Lower lobe of right lung (tissue), 2 donors: Measurements from ENCODE around the gene GTF2IRD2. TPM values are rescaled to one million over a fixed set of nuclear protein-coding genes. Genes with fewer than 3 reads are reported as not detected.
"Not testable (repeated sequence)": the region's sequence is repeated elsewhere in the genome, so short reads cannot be mapped to it uniquely, and the experiment has no call there.

Source experiments
- ATAC-seq, 2 donors: fragments of 200-7000 bp; cut with Tn5 transposase; one replicate each; pipeline ENCODE4 v1.9.1; 2020 to 2022; ENCODE audit warnings: mild to moderate bottlenecking in 2 of 2, moderate library complexity in 2 of 2
- DNase-seq: peaks from one replicate; pipeline ENCODE4 v3.0.0-alpha.2; 2020
- H3K27ac ChIP-seq: fragments of 200-600 bp; one replicate; pipeline ENCODE4 v1.8.0; 2022
- H3K27me3 ChIP-seq: fragments of 200-600 bp; one replicate; pipeline ENCODE4 v1.8.0; 2022; ENCODE audit warnings: low read depth
- H3K36me3 ChIP-seq: fragments of 200-600 bp; one replicate; pipeline ENCODE4 v1.8.0; 2022; ENCODE audit warnings: mild to moderate bottlenecking
- H3K4me1 ChIP-seq: fragments of 200-600 bp; one replicate; pipeline ENCODE4 v1.8.0; 2022
- H3K4me3 ChIP-seq: fragments of 200-600 bp; one replicate; pipeline ENCODE4 v1.8.0; 2022; ENCODE audit warnings: mild to moderate bottlenecking
- H3K9me3 ChIP-seq: fragments of 200-600 bp; one replicate; pipeline ENCODE4 v1.8.0; 2022
- intact Hi-C: fragments of 100-400 bp; cut with DNase I; formaldehyde crosslinking; loops from one replicate; pipeline ENCODE4 v1.11.0; 2022
- total RNA-seq: library from RNA; stranded (reverse); fragmentation: NEBNext Ultra II Directional; extraction: Animal tissue kit (Norgen Biotek cat#: 25700); gene quantifications from one replicate; pipeline ENCODE4 v1.2.1, GENCODE V29; 2021
- donor health status: DM: no; HTN: yes; CAD: no; lungs with severe emphysema.

GTF2IRD2 gene
- total RNA-seq, 1 donor from 2014 or later = 19.0 TPM

DNA sequence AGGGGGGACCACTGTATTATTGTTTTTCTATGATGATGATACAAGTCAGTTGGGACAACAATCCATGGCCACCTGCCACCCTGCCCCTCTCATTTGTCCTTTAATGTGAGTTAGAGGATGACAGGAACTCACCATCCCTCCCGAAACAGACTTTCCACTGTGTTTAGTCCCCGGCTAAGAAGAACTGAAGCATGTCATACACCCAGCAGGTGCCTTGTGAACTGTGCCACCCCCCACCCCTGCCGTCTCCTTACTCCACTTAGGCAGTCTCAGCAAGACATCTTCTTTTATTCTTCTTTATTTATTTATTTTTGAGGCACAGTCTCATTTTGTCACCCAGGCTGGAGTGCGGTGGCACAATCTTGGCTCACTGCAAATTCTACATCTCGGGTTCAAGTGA lies 30.1 kb downstream of the GTF2IRD2 start:
- H3K4me1 ChIP-seq, ATAC-seq, DNase-seq, H3K4me3 ChIP-seq, H3K27ac ChIP-seq, intact Hi-C loops, H3K9me3 ChIP-seq, H3K27me3 ChIP-seq, H3K36me3 ChIP-seq: not testable (repeated sequence)

DNA sequence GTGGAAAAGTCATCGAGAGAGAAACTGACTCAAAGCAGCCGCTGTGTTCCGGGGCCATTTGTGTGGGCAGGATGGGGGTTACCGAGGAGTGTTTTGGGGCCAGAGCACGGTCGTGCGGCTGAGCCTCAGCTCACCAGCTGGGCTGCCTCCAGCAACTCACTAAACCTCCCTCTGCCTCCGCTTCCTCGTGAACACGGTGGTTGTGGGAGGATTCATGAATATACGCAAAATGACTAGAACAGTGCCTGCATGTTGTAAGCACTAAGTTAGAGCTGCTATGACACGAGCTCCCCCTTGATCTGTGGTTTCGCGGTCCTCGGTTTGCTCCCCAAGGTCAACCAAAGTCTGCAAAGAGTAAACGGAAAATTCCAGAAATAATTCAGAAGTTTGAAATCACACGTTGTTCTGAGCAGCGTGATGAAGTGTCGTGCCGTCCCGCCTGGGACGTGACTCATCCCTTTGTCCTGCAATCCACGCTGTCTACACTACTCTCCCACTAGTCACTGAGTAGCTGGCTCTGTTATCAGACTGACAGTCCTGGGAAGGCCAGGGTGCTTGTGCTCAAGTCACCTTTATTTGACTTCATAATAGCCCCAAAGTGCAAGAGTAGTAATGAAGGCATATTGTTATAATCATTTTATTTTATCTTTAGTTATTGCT lies 31.1 kb downstream of the GTF2IRD2 start:
- DNase-seq, H3K4me3 ChIP-seq, H3K27ac ChIP-seq, H3K27me3 ChIP-seq, H3K4me1 ChIP-seq, H3K36me3 ChIP-seq, intact Hi-C loops, H3K9me3 ChIP-seq: not testable (repeated sequence)
- peak; percentile 36 to 78 for ATAC-seq

DNA sequence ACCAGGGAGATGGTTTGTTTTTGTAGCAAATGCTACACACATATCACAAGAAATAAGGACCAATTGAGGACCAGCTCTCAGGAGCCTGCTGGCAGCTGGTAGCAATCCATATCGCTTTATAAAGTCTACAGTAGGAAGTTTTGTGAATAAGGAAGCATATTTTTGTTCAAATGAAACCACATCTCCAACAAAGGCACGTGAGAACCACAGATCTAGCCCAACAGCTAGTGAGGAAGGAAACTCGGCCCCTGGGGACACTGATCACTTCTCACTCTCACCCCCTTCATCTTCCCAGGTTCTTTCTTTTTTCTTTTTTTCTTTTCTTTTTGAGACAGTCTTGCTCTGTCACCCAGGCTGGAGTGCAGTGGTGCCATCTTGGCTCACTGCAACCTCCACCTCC lies 35.5 kb downstream of the GTF2IRD2 start:
- H3K9me3 ChIP-seq, intact Hi-C loops, DNase-seq, H3K27me3 ChIP-seq, ATAC-seq, H3K4me1 ChIP-seq, H3K27ac ChIP-seq, H3K36me3 ChIP-seq, H3K4me3 ChIP-seq: not testable (repeated sequence)

DNA sequence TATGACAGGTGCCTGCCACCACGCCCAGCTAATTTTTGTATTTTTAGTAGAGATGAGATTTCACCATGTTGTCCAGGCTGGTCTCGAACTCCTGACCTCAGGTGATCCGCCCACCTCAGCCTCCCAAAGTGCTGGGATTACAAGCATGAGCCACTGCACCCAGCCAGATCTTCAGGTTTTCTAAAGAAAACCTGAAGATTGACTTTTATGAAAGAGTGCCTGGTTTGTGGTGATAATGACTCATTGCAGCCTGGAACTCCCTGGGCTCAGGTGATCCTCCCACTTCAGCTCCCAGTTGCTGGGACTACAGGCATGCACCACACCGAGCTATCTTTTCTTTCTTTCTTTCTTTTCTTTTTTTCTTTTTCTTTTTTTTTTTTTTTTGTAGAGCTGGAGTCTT lies 52.8 kb downstream of the GTF2IRD2 start:
- H3K4me3 ChIP-seq, intact Hi-C loops, H3K9me3 ChIP-seq, H3K27ac ChIP-seq, ATAC-seq, H3K36me3 ChIP-seq, H3K27me3 ChIP-seq, DNase-seq, H3K4me1 ChIP-seq: not testable (repeated sequence)

DNA sequence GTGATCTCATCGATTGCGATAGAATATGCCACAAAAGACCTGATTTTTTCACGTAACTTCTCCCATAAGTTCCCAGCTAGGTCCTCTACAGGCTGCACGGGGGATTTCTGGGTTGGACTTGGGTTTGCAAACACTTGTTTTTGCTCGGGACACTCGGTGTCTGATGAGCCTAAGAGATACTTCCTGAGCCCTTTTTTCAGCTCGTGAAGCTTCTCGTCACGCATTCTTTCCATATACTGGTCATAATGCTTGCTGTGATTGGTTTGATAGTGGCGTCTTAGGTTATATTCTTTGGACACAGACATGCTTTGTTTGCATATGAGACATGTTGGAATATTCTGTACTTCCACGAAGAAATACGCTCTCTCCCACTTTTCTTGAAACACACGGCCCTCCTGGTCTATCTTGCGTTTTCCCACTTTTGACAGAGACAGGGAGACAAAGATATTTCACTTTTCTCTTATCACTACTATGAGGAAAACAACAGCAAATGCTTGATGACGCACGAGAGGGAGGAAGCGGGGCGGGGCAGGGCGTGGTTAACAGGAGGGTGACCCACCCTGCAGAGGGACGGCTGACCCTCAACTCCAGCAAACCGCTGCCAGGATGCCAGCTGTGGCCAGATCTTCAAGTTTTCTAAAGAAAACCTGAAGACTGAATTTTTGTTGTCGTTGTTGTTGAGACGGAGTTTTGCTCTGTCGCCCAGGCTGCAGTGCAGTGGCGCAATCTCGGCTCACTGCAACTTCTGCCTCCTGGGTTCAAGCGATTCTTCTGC lies 53.4 kb downstream of the GTF2IRD2 start:
- intact Hi-C loops, DNase-seq: not testable (repeated sequence)

DNA sequence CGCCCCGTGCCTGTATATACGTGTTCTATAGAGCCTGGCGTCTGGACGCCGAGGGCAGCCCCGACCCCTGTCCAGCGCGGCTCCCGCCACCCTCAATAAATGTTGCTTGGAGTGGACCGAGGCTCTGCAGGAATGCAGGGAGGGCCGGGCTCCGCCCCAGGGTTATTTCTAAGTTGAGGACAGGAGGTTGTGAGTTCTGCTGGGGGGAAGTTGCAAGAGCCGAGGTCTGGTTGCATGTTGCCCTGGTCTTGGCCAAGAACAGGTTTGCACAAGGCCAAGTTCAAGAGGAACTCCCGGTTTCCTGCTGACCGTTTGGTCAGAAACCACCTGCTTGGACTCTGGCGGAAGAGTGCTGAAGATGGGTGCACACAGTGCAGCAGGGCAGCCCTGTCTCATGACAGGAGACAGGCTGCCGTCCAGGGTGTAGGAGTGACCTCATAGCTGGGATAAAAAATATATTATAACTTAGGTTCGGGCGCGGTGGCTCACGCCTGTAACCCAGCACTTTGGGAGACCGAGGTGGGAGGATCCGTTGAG lies 62.1 kb downstream of the GTF2IRD2 start:
- H3K9me3 ChIP-seq, H3K4me1 ChIP-seq, H3K4me3 ChIP-seq, H3K27me3 ChIP-seq, intact Hi-C loops, H3K27ac ChIP-seq, H3K36me3 ChIP-seq, DNase-seq: not testable (repeated sequence)
- peak; percentile 57 to 68 for ATAC-seq

More for the DNA sequence above, 53.4 kb downstream of the GTF2IRD2 start:
- H3K4me3 ChIP-seq, ATAC-seq, H3K27ac ChIP-seq, H3K9me3 ChIP-seq, H3K36me3 ChIP-seq, H3K27me3 ChIP-seq, H3K4me1 ChIP-seq: not testable (repeated sequence)

DNA sequence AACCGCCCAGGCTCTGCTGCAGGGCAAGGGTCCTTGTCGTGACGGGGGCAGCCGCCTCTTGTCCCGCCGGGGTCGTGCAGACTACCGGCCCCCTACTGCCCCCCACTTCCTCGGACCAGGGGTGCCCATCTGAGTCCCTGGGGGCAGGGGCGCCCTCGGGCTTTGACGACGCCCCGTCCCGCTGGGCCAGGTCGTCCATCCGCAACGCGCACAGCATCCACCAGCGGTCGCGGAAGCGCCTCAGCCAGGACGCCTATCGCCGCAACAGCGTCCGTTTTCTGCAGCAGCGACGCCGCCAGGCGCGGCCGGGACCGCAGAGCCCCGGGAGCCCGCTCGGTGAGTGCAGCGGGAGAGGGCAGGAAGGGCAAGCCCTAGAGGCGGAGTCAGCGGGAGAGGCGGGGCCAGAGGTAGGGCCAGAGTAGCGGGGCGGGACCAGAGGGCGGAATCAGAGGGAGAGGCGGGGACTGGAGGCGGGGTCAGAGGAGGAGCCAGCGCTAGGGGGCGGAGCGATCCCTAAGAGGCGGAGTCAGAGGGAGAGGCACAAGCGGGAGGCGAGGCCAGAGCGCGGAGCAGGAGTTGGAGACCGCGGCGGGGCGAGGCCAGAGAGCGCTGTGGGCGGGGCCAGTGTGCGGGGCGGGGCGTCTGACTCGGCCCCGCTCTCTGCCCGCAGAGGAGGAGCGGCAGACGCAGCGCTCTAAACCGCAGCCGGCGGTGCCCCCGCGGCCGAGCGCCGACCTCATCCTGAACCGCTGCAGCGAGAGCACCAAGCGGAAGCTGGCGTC lies 62.8 kb downstream of the GTF2IRD2 start:
- H3K36me3 ChIP-seq, H3K27me3 ChIP-seq, H3K9me3 ChIP-seq, H3K4me1 ChIP-seq, intact Hi-C loops, H3K27ac ChIP-seq: not testable (repeated sequence)
- ATAC-seq (peak; percentile 96 to 98), DNase-seq (peak; percentile 96)
- peak overlapping the region; percentile 31 for H3K4me3 ChIP-seq

DNA sequence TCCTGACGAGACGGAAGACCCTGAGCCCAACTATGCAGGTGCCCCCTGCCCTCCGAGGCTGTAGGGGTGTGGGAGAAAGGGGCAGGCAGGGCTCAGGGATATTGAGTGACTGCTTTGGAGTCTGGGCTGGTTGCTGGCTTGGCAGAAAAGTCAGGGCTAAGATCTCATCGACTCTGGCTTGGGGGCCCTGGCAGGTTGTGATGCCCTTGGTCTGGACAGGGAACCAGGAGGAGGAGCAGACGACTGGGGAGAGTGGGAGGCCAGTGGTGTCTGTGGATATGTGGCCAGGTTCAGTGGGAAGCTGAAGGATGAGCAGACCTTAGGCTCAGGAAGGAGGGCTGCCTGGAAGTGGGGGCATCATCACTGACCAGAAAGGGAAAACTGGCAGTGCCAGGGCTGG lies 67.8 kb downstream of the GTF2IRD2 start:
- intact Hi-C loops, H3K36me3 ChIP-seq, DNase-seq, ATAC-seq, H3K27me3 ChIP-seq, H3K4me3 ChIP-seq, H3K4me1 ChIP-seq, H3K27ac ChIP-seq, H3K9me3 ChIP-seq: not testable (repeated sequence)

DNA sequence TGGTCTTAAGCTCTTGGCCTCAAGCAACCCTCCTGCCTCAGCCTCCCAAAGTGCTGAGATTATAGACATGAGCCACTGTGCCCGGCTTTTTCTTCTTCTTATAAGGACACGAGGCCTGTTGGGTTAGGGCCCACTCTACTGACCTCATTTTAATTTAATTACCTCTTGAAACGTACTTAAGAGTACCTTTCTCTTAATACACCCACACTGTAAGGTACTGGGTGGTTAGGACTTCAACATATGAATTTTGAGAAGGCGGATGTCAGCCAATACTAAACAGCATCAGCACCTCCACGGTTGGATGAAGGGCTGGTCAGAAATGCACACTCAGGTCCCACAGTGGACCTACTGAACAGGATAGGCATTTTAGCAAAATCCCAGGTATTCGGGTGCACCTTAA lies 69.7 kb downstream of the GTF2IRD2 start:
- intact Hi-C loops, H3K4me1 ChIP-seq, H3K27me3 ChIP-seq, H3K9me3 ChIP-seq, H3K4me3 ChIP-seq, H3K36me3 ChIP-seq, DNase-seq, H3K27ac ChIP-seq: not testable (repeated sequence)
- ATAC-seq = peak; percentile 57 to 65

DNA sequence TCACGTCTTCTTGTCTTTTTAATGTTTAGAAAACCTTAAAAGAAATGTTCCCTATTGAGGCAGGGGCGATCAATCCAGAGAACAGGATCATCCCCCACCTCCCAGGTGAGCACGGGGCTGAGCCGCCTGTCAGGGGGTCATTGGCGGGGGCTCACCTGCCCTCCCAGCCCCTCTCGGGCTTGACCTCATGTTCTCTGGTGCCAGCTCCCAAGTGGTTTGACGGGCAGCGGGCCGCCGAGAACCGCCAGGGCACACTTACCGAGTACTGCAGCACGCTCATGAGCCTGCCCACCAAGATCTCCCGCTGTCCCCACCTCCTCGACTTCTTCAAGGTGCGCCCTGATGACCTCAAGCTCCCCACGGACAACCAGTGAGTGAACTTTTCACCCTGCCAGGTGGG lies 72.4 kb downstream of the GTF2IRD2 start:
- H3K9me3 ChIP-seq, H3K4me3 ChIP-seq, H3K4me1 ChIP-seq, H3K36me3 ChIP-seq, H3K27me3 ChIP-seq, ATAC-seq, intact Hi-C loops, H3K27ac ChIP-seq, DNase-seq: not testable (repeated sequence)

DNA sequence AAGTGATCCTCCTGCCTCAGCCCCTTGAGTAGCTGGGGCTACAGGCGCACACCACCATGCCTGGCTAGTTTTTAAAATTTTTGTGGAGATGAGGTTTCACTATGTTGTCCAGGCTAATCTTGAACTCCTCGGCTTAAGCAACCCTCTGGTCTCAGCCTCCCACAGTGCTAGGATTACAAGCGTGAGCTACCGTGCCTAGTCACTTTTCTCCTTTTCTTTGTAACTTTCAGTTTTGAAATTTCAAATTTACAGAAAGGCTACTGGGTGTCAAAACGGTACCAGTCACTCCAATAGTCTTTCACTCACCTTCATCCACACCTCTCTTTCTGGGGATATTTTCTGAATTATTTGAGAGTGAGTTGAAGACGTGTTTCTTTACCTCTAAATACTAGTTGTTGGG lies 76.3 kb downstream of the GTF2IRD2 start:
- H3K4me3 ChIP-seq, DNase-seq, H3K4me1 ChIP-seq, H3K27me3 ChIP-seq, H3K27ac ChIP-seq, H3K36me3 ChIP-seq, intact Hi-C loops, H3K9me3 ChIP-seq: not testable (repeated sequence)
- peak in 1 of 2 donors; percentile 16 for ATAC-seq

DNA sequence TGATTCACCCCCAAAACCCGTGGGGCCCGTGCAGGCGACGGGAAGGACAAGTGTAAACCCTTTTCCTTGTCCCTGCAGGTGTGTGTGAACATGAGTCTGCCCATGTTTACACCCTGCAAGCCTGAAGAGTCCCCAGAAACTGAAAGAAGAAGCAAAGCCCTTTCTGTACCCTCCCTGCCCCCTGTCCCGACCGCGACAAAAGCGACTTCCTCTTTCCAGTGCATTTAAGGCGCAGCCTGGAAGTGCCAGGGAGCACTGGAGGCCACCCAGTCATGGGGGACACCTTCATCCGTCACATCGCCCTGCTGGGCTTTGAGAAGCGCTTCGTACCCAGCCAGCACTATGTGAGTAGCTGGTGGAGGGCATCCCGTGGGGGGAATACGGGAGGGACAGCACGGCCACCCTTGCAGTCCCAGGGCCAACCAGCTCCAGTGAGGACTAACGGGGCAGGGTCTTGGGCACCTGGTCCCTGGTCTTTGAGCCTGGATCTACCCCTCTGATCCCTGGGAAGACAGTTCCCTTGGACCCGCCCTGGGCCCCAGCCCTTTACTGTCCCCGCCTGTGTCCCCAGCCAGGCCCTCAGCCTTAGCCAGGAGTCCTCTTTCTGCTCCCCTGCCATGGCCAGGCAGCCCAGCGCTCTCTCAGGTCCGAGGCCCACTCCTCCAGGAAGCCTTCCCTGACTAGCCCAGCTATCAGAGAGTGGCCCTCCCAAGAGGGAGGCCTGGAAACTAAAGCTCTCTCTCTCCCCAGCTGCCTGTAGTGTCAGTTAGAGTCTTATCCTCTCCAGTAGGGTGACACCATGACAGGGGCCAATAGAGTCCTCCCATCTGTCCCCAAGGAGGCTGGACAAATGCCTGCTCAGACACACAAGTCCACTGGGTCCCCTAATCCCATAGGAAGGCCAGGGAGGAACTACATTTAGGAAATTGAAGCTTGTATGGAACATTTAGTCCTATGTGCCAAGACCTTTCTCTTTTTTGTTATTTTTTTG lies 77.3 kb downstream of the GTF2IRD2 start, which contains the start of gene NCF1:
Gene NCF1, plus strand, starts transcription at position 252 of the 991 bp plus-strand sequence. Its CDS starts 21 bp downstream, at position 273.
- H3K36me3 ChIP-seq, H3K27me3 ChIP-seq, intact Hi-C loops, H3K4me3 ChIP-seq, H3K4me1 ChIP-seq, H3K27ac ChIP-seq, DNase-seq, H3K9me3 ChIP-seq: not testable (repeated sequence)
- ATAC-seq = peak; percentile 85 to 91
